Activated CD8-positive, alpha-beta memory T cell treated with anti-CD3 and anti-CD28 coated beads for 1 hour (primary cell): ENCODE results near the gene SAMD8.

Experiments
- DNase-seq, 2 donors: peaks; one replicate each; pipeline ENCODE4 v3.0.0-alpha.2; 2020; ENCODE audit warnings: low read depth in 1 of 2; ENCODE audit errors: extremely low read depth in 1 of 2

Gene SAMD8

GRCh38 chr10:75084834-75085384, 26.5 kb upstream of the SAMD8 start:
- DNase-seq = no peak

- DNase-seq = no peak
Measured at GRCh38 chr10:75086278-75086934, 25.1 kb upstream of the SAMD8 start.

DNA sequence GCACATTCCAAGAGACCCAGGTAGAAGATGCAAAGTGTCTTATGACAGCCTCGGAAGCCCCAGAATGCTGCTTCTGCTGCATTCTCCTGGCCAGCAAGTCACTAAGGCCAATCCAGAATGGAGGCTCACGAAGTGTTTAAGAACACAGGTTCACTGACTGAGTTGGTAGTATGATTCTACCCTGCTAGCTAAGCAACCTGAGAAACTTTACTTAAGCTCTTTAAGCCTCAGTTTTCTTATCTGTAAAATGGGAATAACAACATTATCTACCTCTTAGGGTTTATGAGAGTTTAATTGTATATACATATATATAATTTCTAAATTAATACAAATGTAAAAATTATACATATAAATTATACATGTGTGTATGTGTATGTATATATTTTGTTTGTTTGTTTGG, 22.8 kb upstream of the SAMD8 start:
- no peak for DNase-seq

- DNase-seq = no peak
Measured at GRCh38 chr10:75089634-75090033, 21.8 kb upstream of the SAMD8 start.

DNA sequence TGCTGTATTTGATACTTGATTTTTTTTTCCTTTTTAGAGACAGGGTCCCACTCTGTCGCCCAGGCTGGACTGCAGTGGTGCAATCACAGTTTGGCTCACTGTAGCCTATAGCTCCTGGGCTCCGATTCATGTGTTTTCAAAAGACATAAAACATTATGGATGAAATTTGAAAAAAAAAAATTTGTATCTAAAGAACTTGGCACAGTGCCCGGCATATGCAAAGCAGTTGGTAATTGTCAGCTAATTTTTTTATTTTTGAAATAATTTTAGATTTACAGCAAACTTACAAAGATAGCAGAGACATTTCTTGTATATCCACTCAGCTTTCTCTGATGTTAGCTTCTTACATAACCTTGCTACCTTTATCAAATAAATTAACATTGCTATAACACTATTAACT, 20.3 kb upstream of the SAMD8 start:
- DNase-seq = no peak

DNA sequence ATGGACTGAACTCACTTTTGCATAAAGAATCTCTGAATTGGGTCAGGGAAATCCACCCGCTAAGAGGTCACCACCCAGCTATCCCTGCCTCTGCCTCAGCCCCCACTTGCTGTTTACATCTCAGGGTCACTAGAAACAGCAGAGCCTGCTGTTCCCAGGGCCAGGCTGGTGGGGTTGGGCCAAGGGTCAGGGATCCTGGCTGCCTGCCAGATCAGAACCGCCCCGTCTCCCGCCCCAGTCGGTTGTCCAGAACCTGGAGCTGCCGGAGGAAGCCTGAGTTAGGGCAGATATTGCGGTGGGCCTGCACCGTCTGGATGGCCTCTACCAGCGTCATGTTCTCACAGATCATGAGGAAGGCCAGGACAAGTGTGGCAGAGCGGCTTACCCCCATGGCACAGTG, 17.0 kb upstream of the SAMD8 start:
- DNase-seq = no peak

DNA sequence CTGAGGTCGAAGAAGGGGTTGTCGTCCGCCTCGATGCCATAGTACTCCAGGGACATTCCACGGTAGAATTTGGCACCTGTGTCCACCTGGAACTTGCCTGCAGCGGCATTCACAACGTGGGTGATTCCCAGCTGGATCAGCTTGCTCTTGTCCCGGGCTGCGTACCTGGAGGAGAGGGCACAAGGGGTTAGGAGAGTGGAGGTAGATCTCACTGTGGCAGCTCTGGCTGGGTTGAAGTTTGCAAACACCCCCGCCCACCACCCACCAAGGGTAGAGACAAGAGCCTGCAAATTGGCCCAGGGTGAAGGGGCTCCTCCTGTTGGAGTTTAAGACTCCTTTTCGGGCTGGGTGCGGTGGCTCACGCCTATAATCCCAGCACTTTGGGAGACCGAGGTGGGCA, 15.8 kb upstream of the SAMD8 start:
- DNase-seq = no peak

DNA sequence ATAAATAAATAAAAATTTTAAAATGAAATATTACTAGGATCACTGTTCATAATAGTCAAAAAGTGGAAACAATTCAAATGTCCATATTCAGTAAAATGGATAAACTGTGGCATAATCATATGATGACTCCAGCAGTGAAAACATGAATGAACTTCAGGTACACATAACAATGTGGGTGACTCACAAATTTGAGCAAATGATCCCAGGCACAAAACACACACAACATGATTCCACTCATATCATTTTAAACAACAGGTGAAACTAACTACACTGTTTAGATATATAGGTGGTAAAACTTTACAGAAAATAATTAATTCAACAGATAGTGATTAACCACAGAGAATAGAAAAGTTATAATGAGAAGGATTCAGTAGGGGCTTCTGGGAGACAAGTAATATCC, 14.7 kb upstream of the SAMD8 start:
- no peak for DNase-seq

GRCh38 chr10:75097666-75098285, 13.7 kb upstream of the SAMD8 start:
- DNase-seq = no peak

DNA sequence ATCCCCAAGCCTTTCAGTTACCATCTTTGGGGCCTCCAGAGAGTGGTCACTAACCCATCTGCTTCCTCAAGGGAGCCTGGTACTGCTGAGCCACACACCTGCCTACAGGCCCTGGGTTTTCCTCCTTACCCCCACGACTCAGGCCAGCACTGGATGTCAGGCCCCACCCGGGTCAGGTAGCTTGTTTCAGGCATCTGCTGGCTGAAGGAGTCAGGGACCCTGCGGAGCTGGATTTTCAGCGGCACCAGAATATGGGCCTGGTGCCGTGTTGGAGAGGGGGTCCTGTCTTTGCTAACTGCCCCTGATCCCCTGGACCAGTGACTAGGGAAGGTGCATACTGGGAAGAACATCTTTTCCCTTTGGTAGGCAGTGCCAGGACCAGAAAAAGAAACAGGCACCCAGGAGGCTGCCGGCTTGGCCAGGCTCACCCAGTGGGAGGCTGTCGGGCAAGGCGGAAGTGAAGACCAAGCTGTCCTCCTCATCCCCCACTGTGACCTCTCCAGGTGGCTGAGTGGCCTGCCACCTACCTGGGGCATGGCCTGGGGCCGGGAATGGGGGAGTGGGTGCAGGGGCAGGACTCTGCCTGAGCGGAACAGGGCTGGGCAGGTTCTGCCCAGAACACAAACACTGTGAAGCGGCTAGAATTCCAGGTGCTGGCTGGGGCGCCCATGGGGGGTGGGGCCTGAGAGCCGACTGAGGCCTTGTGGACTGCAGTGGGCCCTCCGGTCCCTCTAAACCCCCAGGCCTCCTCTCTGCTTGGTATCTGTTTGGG, 12.4 kb upstream of the SAMD8 start:
- DNase-seq = no peak

DNA sequence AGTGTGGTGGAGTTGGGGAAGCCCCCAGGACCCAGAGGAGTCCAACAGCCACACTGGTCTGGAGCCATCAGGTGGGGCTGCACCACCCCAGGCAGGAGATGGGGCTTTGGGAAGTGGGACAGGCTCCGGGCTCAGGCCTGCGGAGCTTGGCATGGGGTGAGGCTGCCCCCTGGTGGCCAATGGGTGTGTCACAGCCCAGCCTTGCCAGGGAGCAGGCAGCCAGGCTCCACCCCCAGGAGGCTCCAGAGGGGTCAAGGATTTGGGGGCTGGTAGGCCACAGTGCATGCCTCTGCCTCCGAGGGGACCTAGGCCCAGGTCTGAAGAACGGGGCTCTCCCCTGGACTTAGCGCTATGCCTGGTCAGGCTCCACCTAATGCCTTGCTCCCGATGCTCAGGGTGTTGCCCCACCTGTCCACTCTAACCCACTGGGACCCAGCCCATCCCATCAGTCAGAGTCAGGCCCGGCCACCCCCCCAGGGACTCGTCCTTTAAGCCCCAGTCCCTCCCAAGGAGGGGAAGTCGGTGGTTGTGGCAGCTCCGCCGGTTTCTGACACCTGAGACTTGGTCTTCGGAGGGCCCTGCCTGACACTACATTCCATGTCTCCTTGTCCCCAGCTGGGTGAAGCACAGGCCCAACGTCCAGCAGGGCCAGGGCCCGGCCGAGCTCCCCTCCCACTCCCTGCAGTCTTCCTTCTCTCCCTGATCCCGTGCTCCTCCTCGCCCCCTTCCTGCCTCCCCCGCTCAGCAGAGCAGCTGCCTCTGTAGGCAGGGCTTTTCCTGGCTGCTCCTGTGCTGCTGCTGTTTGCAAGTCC, 11.3 kb upstream of the SAMD8 start:
- DNase-seq = peak; percentile 57 to 77

DNA sequence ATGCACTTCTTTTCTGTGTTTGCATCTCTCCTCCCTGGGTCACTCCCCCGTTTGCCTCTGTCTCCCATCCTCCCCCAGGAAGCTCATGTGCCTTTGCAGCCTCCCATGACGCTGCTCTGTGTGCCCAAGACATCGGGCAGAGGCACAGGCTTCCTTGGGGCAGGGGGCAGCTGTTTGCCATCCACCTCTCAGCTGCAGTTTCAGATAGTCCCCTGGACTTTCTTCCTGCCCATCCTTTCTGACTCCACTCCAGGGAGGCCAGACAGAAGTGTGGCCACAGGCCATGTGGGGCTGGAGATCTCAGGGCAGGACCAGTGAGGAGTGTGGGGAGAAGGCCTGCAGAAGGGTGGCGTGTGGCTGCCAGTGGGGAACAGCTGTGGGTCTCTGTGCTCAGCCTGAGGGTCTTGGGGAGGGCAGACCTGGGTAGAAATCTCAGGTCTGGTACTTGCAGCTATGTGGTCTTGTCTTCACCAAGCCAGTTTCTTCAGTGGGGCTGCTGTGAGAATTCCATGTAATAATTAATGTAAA, 10.6 kb upstream of the SAMD8 start:
- no peak for DNase-seq

GRCh38 chr10:75101416-75102251, 9.8 kb upstream of the SAMD8 start:
- no peak for DNase-seq

DNA sequence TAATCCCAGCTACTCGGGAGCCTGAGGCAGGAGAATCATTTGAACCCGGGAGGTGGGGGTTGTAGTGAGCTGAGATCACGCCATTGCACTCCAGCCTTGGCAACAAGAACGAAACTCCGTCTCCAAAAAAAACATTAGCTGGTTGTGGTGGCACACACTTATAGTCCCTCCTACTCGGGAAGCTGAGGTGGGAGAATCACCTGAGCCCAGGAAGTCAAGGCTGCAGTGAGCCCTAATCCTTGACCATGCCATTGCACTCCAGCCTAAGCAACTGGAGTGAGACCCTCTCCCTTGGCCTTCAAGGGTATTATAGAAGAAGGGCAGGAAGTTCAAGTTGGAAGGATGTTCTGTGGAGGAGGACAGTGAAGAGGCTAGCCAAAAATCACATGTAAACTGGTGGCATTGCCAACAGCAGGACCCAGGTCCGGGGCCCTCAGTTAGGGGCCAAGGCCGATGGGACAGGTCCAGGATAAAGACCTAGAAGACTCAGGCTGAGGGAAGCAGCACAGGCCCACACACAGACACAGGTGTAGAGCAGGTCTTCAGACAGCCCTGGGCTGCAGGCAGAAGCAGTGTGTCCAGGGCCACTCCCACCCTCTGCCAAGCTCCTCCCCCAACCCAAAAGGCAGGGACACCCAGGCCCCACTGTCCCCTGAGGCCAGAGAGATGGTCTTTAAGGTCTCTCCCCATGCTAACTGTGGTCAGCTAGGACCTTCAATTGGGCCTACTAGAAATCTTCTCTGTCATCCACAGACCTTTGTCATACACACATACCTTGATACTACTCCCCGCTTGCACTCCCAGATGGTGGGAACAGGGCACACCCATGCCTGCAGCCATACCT, 8.4 kb upstream of the SAMD8 start:
- no peak for DNase-seq

- DNase-seq = no peak
Measured at GRCh38 chr10:75103881-75104686, 7.4 kb upstream of the SAMD8 start.

DNA sequence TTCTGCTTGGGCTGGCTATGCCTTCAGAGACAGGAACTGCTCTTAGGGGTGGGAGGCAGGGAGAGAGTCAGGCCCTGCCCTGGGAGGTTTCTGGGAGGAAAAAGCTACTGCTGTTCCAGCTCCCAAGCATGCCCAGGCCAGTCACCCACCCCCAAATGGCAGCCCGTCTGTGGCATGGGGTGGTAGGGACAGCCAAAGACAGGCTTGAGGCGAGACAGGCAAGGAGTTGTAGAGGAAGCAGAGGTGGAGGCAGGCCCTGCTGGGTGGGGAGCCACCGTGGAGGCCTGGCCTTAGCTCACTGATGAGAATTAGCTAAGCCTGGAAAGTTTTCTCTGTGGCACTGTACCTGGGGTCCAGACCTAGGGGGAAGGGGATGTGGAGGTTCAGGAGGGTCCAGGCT, 6.6 kb upstream of the SAMD8 start:
- no peak for DNase-seq

DNA sequence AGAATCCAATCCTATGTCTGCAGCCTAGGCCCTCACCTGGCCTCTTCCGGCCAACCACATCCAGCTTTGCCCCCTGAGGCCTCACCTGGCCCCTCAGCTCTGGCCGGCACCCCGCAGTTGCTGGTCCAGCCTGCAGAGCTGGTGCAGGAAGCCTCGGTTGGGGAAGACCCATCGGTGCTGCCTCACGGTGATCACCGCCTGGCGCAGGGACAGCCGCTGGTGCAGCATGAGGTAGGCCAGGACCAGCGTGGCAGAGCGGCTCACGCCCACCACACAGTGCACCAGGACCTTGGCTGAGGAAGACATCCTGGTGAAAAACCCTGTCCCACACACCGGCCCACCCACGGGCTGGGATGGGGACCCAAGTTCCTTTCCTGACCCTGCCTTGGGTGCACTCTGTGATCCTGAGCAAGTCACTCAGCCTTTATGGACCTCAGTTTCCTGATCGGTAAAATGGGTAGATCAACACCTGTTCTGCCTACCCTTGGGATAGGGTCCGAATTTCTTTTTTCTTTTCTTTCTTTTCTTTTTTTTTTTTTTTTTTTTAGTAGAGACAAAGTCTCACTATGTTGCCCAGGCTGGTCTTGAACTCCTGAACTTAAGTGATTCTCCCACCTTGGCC, 5.8 kb upstream of the SAMD8 start:
- no peak for DNase-seq

DNA sequence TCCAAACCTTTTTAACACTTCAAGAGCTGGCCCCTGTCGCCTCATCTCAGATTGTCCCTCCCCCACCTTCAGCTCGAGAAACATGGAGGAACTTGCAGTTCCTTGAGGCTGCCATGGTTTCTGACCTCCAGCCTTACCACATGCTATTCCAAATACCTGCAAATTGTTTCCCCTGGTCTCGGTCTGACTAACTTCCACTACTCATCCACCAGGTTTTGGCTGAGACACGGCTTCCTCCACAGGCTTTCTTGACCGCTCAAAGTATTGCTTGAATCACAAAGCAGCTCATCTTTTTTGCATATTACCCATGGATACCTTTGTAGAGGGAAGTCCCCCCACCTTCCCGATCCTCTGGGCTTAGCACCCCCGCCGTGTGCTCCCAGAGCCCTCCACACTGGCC, 5.2 kb upstream of the SAMD8 start:
- no peak for DNase-seq
